HEK293 (cell line): Measurements from ENCODE around the gene RTRAF.

Experiments used
- BCL11A ChIP-seq: fragments of 450-650 bp; formaldehyde crosslinking; IDR thresholded peaks from 2 replicates; pipeline ENCODE4 v1.5.1; 2016; ENCODE audit warnings: low read depth, missing biosample characterization, missing genetic modification characterization
- GLIS2 ChIP-seq: fragments of 450-650 bp; formaldehyde crosslinking; IDR thresholded peaks from 2 replicates; pipeline ENCODE4 v1.5.1; 2016; ENCODE audit warnings: missing biosample characterization, missing genetic modification characterization
- ZBTB8A ChIP-seq: fragments of 450-650 bp; formaldehyde crosslinking; IDR thresholded peaks from 2 replicates; pipeline ENCODE4 v1.5.1; 2016; ENCODE audit warnings: missing biosample characterization, missing genetic modification characterization
- ZIC2 ChIP-seq: fragments of 450-650 bp; formaldehyde crosslinking; IDR thresholded peaks from 2 replicates; pipeline ENCODE4 v1.5.1; 2016; ENCODE audit warnings: missing biosample characterization, missing genetic modification characterization
- ZNF302 ChIP-seq: fragments of 450-650 bp; formaldehyde crosslinking; IDR thresholded peaks from 2 replicates; pipeline ENCODE4 v1.5.1; 2016; ENCODE audit warnings: missing biosample characterization, missing genetic modification characterization, low read depth
- ZNF560 ChIP-seq: fragments of 450-650 bp; formaldehyde crosslinking; IDR thresholded peaks from 2 replicates; pipeline ENCODE4 v1.5.1; 2017; ENCODE audit warnings: missing biosample characterization, missing genetic modification characterization, borderline replicate concordance
- ZNF660 ChIP-seq: fragments of 450-650 bp; IDR thresholded peaks from 2 replicates; pipeline ENCODE4 v1.5.1; 2018; ENCODE audit warnings: missing biosample characterization, mild to moderate bottlenecking, missing genetic modification characterization
- TF ChIP-seq, protein P1 (sequence below): fragments of 450-650 bp; formaldehyde crosslinking; IDR thresholded peaks from 2 replicates; pipeline ENCODE4 v1.5.1; 2016; ENCODE audit warnings: missing biosample characterization, missing genetic modification characterization
- TF ChIP-seq, protein P2 (sequence below): fragments of 450-650 bp; formaldehyde crosslinking; IDR thresholded peaks from 2 replicates; pipeline ENCODE4 v1.5.1; 2016; ENCODE audit warnings: missing biosample characterization, missing genetic modification characterization

DNA sequence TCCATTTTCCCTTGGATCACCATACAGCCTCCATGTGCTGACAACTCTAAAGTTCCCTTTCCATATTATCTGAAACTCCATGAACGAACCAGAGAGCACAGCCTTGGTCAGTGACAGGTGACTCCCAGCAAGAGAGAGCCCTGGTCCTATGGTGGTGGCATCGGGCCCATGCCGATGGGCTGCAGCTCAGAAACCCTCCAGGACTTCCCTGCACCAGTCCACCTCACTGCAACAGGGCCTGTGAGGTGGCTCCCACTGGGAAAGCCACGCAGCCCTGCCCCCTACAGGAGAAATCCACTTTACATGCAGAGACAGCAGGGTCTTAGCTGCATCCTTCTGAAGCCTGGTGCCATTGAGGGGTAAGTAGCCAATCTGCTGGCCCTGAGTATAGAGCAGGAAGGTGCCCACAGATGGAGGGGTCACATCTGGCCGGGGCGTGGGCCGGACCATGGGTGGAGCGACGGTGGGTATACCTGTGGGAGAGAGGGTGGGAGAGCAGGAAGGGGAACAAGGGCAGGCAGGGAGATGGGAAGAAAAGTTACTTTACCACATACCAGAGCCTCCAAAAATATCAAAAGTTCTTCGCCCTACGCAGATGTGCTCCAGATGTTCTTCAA lies 24.7 kb downstream of the RTRAF start:
- TF ChIP-seq ZNF302 (no peak), GLIS2 (tag by site-specific recombination) (no peak), BCL11A (tag by site-specific recombination) (no peak), ZBTB8A (no peak), ZNF560 (no peak), ZIC2 (tag by site-specific recombination) (no peak), ZNF660 (tag by site-specific recombination) (no peak)
- TF ChIP-seq, protein P1, sequence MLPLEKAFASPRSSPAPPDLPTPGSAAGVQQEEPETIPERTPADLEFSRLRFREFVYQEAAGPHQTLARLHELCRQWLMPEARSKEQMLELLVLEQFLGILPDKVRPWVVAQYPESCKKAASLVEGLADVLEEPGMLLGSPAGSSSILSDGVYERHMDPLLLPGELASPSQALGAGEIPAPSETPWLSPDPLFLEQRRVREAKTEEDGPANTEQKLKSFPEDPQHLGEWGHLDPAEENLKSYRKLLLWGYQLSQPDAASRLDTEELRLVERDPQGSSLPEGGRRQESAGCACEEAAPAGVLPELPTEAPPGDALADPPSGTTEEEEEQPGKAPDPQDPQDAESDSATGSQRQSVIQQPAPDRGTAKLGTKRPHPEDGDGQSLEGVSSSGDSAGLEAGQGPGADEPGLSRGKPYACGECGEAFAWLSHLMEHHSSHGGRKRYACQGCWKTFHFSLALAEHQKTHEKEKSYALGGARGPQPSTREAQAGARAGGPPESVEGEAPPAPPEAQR (tag by site-specific recombination): no peak
- TF ChIP-seq, protein P2, sequence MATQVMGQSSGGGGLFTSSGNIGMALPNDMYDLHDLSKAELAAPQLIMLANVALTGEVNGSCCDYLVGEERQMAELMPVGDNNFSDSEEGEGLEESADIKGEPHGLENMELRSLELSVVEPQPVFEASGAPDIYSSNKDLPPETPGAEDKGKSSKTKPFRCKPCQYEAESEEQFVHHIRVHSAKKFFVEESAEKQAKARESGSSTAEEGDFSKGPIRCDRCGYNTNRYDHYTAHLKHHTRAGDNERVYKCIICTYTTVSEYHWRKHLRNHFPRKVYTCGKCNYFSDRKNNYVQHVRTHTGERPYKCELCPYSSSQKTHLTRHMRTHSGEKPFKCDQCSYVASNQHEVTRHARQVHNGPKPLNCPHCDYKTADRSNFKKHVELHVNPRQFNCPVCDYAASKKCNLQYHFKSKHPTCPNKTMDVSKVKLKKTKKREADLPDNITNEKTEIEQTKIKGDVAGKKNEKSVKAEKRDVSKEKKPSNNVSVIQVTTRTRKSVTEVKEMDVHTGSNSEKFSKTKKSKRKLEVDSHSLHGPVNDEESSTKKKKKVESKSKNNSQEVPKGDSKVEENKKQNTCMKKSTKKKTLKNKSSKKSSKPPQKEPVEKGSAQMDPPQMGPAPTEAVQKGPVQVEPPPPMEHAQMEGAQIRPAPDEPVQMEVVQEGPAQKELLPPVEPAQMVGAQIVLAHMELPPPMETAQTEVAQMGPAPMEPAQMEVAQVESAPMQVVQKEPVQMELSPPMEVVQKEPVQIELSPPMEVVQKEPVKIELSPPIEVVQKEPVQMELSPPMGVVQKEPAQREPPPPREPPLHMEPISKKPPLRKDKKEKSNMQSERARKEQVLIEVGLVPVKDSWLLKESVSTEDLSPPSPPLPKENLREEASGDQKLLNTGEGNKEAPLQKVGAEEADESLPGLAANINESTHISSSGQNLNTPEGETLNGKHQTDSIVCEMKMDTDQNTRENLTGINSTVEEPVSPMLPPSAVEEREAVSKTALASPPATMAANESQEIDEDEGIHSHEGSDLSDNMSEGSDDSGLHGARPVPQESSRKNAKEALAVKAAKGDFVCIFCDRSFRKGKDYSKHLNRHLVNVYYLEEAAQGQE: no peak
